HepG2 (cell line): ENCODE data around the gene CLIC1. TPM values are rescaled to one million over a fixed set of nuclear protein-coding genes. Genes with fewer than 3 reads are reported as not detected.
A peak's percentile ranks its signal among the peaks of the same experiment; 100 is the strongest.

Experiments
- CCAR2 ChIP-seq: fragments of 200-400 bp; formaldehyde crosslinking; optimal IDR thresholded peaks from 2 replicates; pipeline ENCODE3; 2018; ENCODE audit warnings: low read depth, mild to moderate bottlenecking, low read length, moderate library complexity
- CHCHD3 ChIP-seq: sonication (generic); formaldehyde crosslinking; IDR thresholded peaks from 2 replicates; pipeline ENCODE4 v1.8.0; 2022; ENCODE audit warnings: mild to moderate bottlenecking, missing genetic modification reagents, moderate library complexity
- CSRNP1 ChIP-seq: sonication (generic); formaldehyde crosslinking; IDR thresholded peaks from 2 replicates; pipeline ENCODE4 v1.8.1; 2023; ENCODE audit warnings: mild to moderate bottlenecking, missing genetic modification reagents
- DPF2 ChIP-seq: sonication (generic); formaldehyde crosslinking; IDR thresholded peaks from 2 replicates; pipeline ENCODE4 v1.4.0; 2020; ENCODE audit warnings: mild to moderate bottlenecking, low read depth, missing genetic modification reagents, borderline replicate concordance
- E2F5 ChIP-seq: sonication (generic); formaldehyde crosslinking; conservative IDR thresholded peaks from 2 replicates; pipeline ENCODE4 v1.4.0; 2020; ENCODE audit warnings: missing genetic modification reagents
- HDAC2 ChIP-seq: sonication (generic); formaldehyde crosslinking; IDR thresholded peaks from 2 replicates; pipeline ENCODE4 v1.4.0; 2020; ENCODE audit warnings: missing genetic modification reagents
- HES4 ChIP-seq: sonication (generic); formaldehyde crosslinking; IDR thresholded peaks from 2 replicates; pipeline ENCODE4 v1.9.0; 2021; ENCODE audit warnings: mild to moderate bottlenecking, missing genetic modification reagents, borderline replicate concordance
- JUNB ChIP-seq: sonication (generic); formaldehyde crosslinking; IDR thresholded peaks from 2 replicates; pipeline ENCODE4 v1.8.0; 2022; ENCODE audit warnings: missing genetic modification reagents, mild to moderate bottlenecking, borderline replicate concordance
- JUND ChIP-seq: sonication (generic); formaldehyde crosslinking; IDR thresholded peaks from 2 replicates; pipeline ENCODE4 v1.8.0; 2022; ENCODE audit warnings: mild to moderate bottlenecking, missing genetic modification reagents
- KAT2B ChIP-seq: fragments of 150-350 bp; IDR thresholded peaks from 2 replicates; pipeline ENCODE4 v1.6.1; 2014; ENCODE audit warnings: low read depth, low read length, borderline replicate concordance
- MAFF ChIP-seq: IDR thresholded peaks from 2 replicates; pipeline ENCODE4 v1.6.1; 2011; ENCODE audit warnings: low read depth, low read length, improper control_type of control experiment
- MIER3 ChIP-seq: IDR thresholded peaks from 2 replicates; pipeline ENCODE4 v1.6.1; 2016; ENCODE audit warnings: missing compliant biosample characterization, borderline replicate concordance
- REXO4 ChIP-seq: sonication (generic); formaldehyde crosslinking; IDR thresholded peaks from 2 replicates; pipeline ENCODE4 v1.8.0; 2022; ENCODE audit warnings: missing genetic modification reagents, mild to moderate bottlenecking, borderline replicate concordance
- TARDBP ChIP-seq: sonication (generic); formaldehyde crosslinking; IDR thresholded peaks from 2 replicates; pipeline ENCODE4 v1.8.0; 2022; ENCODE audit warnings: mild to moderate bottlenecking, missing genetic modification reagents
- ZBTB40 ChIP-seq, 2 experiments: fragments of 450-650 bp in 1 of 2; sonication (generic) in 1 of 2; formaldehyde crosslinking in 1 of 2; IDR thresholded peaks; 2 replicates each; pipeline versions ENCODE4 v1.6.1 to v1.8.0; 2016 to 2022; ENCODE audit warnings: antibody characterized with exemption in 1 of 2, mild to moderate bottlenecking in 1 of 2, missing genetic modification reagents in 1 of 2
- ZNF430 ChIP-seq: sonication (generic); formaldehyde crosslinking; IDR thresholded peaks from 2 replicates; pipeline ENCODE4 v1.9.0; 2021; ENCODE audit warnings: mild to moderate bottlenecking, missing genetic modification reagents
- ZNF580 ChIP-seq: IDR thresholded peaks from 2 replicates; pipeline ENCODE4 v1.6.1; 2016; ENCODE audit warnings: low read depth, borderline replicate concordance
- polyA plus RNA-seq, 8 experiments: library from polyadenylated mRNA; depleted of rRNA in 3 of 8; stranded (reverse) in 7 of 8; unstranded in 1 of 8; fragments of >200 nt; fragmentation: Illumina TruSeq in 4 of 8; extraction: Trizol in 4 of 8; gene quantifications; 2 replicates each; pipeline versions ENCODE4 v1.2.1 to v1.2.3, GENCODE V29; 2011 to 2016; ENCODE audit warnings: low read depth in 4 of 8, missing spikeins in 1 of 8, mixed read lengths in 1 of 8; ENCODE audit not compliant: insufficient read depth in 1 of 8
- total RNA-seq, 5 experiments: library from RNA; depleted of rRNA; stranded (reverse); fragments of >200 nt; fragmentation: Illumina TruSeq; extraction: Trizol; gene quantifications; 2 replicates each; pipeline ENCODE4 v1.2.3, GENCODE V29; 2016; ENCODE audit warnings: low read depth in 1 of 5

The CLIC1 gene
- total and polyA plus RNA-seq, 2 of the 13 experiments (the other 11 are each of a cell fraction or from before 2014, with no cell fraction given), result 602 to 891 TPM

DNA sequence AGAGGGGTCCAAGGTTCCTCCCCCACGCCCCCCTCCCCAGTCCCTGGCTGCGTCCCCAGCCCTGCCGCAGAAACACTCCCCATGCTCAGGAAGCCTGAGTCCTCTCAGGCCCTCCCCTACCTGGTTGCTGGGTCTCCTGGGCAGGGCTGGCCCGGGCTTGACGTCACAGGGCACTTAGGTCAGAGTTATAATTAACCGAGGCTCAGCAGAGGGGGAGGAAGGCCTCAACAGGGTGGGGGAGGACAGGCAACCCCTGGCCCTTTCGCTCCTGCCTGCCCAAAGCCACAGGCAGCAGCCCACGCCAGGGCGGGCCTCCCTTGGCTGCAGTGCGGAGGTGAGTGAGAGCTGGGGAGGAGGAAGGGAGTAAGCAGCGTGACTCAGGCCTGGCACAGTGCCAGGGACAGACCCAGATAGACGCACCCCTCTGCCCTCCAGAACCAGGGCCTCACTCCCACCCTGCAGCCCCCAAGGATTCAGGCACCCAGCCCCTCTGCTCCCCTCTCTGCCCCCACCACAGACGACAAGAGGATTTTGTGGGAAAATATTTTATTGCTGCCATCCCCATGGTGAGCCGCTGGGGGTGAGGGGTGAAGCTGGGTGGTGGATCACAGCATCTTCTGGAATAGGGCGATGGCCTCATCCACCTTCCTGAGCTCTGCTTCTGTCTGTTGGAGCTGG, 40.8 kb upstream of the CLIC1 start, which contains the start of gene VWA7 (continued):
- no peak for TF ChIP-seq ZBTB40 (IDR thresholded peaks at IDR 0.05)
- TF ChIP-seq ZBTB40 (CRISPR knock-in tag; IDR thresholded peaks at IDR 0.05), result peak; percentile 58; the same call in 1 of the 2 replicates
- TF ChIP-seq KAT2B, result no peak
- TF ChIP-seq JUNB (CRISPR knock-in tag), result no peak
- 0 out of 2 replicates have a peak, but pooled peaks have one; percentile 72 for TF ChIP-seq ZNF430
- TF ChIP-seq JUND, result peak; percentile 68; the same call in 1 of the 2 replicates
- no peak; the same call in none of the 2 replicates for TF ChIP-seq MIER3 (CRISPR knock-in tag)
- peak; percentile 33; the same call in 1 of the 2 replicates for TF ChIP-seq E2F5 (CRISPR knock-in tag)
- TF ChIP-seq MAFF, result no peak
- no peak for TF ChIP-seq CHCHD3 (CRISPR knock-in tag)
- no peak for TF ChIP-seq HES4 (CRISPR knock-in tag)
- TF ChIP-seq TARDBP, result peak; percentile 82
- no peak; the same call in none of the 2 replicates for TF ChIP-seq HDAC2 (CRISPR knock-in tag)
- TF ChIP-seq CCAR2, result no peak
- TF ChIP-seq REXO4 (CRISPR knock-in tag), result no peak
- TF ChIP-seq ZNF580 (CRISPR knock-in tag), result peak; percentile 69; the same call in 1 of the 2 replicates
- no peak for TF ChIP-seq DPF2 (CRISPR knock-in tag)
- no peak for TF ChIP-seq CSRNP1 (CRISPR knock-in tag)
